ENCODE data around the gene GPRIN3.

The GPRIN3 gene

DNA sequence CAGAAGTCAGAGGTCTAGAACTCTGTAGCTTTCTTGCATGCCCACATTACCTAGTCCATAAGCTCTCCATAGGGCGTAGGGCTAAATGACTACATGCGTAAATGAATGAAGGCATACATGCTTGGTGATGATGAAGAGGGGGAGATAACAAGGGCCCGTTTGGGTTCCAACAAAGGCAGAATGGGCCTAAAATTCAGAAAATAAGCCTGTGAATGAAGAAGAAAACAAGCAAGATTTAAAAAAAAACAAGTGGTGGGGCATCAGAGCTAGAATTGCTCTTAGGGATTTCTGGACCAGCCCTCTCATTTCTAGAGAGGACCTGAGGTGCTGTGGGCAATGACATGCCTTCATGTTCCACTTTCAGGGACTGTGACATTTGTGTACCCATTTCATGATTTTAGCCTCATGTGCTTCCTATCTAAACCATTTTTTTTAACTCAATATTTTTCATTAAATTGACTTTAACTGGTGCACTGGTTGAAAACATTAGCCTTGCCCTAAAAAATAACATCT, 12.1 kb downstream of the GPRIN3 start:
- TF ChIP-seq CTCF (IDR thresholded peaks at IDR 0.05) = no peak
- H3K36me3 Mint-ChIP-seq (ENCODE audit: low read depth) = no peaks in the 10 kb centered on the region
- H3K4me3 Mint-ChIP-seq = no peak overlapping the region
- H3K27ac Mint-ChIP-seq = no peak overlapping the region
- peaks cover 9% of the 10 kb centered on the region for H3K27me3 Mint-ChIP-seq (ENCODE audit: low read depth, poor library complexity)
- DNase-seq = no peak
- peaks cover 9% of the 10 kb centered on the region for H3K4me1 Mint-ChIP-seq
- H3K9me3 Mint-ChIP-seq = peaks cover 8% of the 10 kb centered on the region

GRCh38 chr4:89294573-89295269, 12.9 kb downstream of the GPRIN3 start:
- DNase-seq = no peak
- H3K4me3 Mint-ChIP-seq = no peak overlapping the region
- peaks cover 8% of the 10 kb centered on the region for H3K9me3 Mint-ChIP-seq
- peaks cover 9% of the 10 kb centered on the region for H3K4me1 Mint-ChIP-seq
- no peak for TF ChIP-seq CTCF (IDR thresholded peaks at IDR 0.05)
- H3K36me3 Mint-ChIP-seq (ENCODE audit: low read depth) = no peaks in the 10 kb centered on the region
- H3K27me3 Mint-ChIP-seq (ENCODE audit: low read depth, poor library complexity) = peaks cover 9% of the 10 kb centered on the region
- no peak overlapping the region for H3K27ac Mint-ChIP-seq

- Mint-ChIP-seq H3K27ac (no peak overlapping the region), H3K9me3 (peaks cover 8% of the 10 kb centered on the region), H3K4me3 (no peak overlapping the region), H3K4me1 (peaks cover 4% of the 10 kb centered on the region), H3K27me3 (ENCODE audit: low read depth, poor library complexity) (peaks cover 5% of the 10 kb centered on the region), H3K36me3 (ENCODE audit: low read depth) (no peaks in the 10 kb centered on the region)
- no peak for DNase-seq
- TF ChIP-seq CTCF (IDR thresholded peaks at IDR 0.05) = no peak
These were observed 14.3 kb downstream of the GPRIN3 start for GRCh38 chr4:89293299-89293698.

DNA sequence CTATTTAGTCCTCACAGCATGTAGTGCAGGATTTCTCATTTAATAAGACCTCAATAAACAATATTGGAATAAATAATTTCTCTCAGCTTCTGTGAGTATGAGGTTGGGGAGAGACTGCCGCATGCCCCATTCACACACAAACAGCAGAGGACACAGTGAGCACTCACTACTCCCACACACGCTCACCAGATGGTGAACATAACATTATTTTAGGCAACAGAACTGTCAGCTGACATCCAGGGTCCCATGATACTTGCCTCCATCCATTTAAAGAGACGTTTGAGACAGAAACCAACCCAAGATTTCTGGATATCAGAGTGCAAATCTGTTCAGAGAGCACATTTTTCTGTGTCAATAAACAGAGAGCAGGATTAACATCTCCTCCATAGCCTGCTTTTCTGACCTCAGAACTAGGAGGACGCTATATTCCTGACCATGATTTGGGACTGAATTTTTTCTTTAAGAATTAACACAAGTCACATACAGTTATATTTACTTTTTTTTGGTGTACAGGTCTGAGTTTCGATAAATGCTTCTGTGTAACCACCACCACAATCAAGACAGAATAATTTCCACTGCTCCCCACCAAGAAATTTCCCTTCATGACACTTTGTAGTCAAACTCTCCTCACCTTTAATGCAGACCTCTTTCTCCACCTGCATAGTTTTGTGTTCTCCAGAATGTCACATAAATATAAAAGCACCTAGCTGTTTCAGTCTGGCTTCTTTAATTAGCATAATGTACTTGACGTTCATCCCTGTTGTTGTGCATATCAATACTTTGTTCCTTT, 16.7 kb downstream of the GPRIN3 start:
- TF ChIP-seq CTCF (IDR thresholded peaks at IDR 0.05) = no peak
- no peak overlapping the region for H3K4me3 Mint-ChIP-seq
- DNase-seq = no peak

GRCh38 chr4:89289312-89289711, 18.3 kb downstream of the GPRIN3 start:
- no peak overlapping the region for H3K27ac Mint-ChIP-seq

More for the DNA sequence above, 16.7 kb downstream of the GPRIN3 start:
- no peaks in the 10 kb centered on the region for H3K4me1 Mint-ChIP-seq
- peaks cover 8% of the 10 kb centered on the region for H3K9me3 Mint-ChIP-seq
- H3K27me3 Mint-ChIP-seq (ENCODE audit: low read depth, poor library complexity) = peaks cover 3% of the 10 kb centered on the region
- no peak overlapping the region for H3K27ac Mint-ChIP-seq
- no peaks in the 10 kb centered on the region for H3K36me3 Mint-ChIP-seq (ENCODE audit: low read depth)

More at GRCh38 chr4:89289312-89289711, 18.3 kb downstream of the GPRIN3 start:
- TF ChIP-seq CTCF (IDR thresholded peaks at IDR 0.05) = no peak
- no peaks in the 10 kb centered on the region for H3K4me1 Mint-ChIP-seq
- no peaks in the 10 kb centered on the region for H3K36me3 Mint-ChIP-seq (ENCODE audit: low read depth)
- peaks cover 8% of the 10 kb centered on the region for H3K9me3 Mint-ChIP-seq
- H3K27me3 Mint-ChIP-seq (ENCODE audit: low read depth, poor library complexity) = peaks cover 3% of the 10 kb centered on the region
- H3K4me3 Mint-ChIP-seq = no peak overlapping the region
- no peak for DNase-seq
